ENCODE data around the gene NEMF.

DNA sequence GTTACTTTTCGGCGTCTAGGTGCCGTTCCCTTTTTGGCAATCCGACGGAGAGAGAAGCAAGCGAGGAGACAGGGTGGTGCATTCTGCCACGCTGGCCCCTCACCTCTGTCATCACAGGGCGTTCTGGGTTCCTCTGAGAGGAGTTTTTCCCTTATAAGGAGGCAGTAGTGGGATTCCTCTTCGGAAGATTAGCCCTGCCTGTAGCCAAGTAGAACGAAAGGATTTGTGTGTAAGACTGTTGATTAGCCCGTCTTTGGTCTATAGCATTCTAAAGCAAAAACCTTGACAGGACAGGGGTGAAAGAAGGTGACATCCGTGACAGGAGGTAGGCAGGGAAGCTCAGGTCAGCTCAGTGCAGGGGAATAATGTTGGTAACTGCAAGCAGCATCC lies 9.1 kb upstream of the NEMF start:
- no peak for TF ChIP-seq EZH2 (IDR thresholded peaks at IDR 0.05)
- TF ChIP-seq, protein P1, sequence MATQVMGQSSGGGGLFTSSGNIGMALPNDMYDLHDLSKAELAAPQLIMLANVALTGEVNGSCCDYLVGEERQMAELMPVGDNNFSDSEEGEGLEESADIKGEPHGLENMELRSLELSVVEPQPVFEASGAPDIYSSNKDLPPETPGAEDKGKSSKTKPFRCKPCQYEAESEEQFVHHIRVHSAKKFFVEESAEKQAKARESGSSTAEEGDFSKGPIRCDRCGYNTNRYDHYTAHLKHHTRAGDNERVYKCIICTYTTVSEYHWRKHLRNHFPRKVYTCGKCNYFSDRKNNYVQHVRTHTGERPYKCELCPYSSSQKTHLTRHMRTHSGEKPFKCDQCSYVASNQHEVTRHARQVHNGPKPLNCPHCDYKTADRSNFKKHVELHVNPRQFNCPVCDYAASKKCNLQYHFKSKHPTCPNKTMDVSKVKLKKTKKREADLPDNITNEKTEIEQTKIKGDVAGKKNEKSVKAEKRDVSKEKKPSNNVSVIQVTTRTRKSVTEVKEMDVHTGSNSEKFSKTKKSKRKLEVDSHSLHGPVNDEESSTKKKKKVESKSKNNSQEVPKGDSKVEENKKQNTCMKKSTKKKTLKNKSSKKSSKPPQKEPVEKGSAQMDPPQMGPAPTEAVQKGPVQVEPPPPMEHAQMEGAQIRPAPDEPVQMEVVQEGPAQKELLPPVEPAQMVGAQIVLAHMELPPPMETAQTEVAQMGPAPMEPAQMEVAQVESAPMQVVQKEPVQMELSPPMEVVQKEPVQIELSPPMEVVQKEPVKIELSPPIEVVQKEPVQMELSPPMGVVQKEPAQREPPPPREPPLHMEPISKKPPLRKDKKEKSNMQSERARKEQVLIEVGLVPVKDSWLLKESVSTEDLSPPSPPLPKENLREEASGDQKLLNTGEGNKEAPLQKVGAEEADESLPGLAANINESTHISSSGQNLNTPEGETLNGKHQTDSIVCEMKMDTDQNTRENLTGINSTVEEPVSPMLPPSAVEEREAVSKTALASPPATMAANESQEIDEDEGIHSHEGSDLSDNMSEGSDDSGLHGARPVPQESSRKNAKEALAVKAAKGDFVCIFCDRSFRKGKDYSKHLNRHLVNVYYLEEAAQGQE (IDR thresholded peaks at IDR 0.05; ENCODE audit: low read depth) = no peak
- TF ChIP-seq, protein P2, sequence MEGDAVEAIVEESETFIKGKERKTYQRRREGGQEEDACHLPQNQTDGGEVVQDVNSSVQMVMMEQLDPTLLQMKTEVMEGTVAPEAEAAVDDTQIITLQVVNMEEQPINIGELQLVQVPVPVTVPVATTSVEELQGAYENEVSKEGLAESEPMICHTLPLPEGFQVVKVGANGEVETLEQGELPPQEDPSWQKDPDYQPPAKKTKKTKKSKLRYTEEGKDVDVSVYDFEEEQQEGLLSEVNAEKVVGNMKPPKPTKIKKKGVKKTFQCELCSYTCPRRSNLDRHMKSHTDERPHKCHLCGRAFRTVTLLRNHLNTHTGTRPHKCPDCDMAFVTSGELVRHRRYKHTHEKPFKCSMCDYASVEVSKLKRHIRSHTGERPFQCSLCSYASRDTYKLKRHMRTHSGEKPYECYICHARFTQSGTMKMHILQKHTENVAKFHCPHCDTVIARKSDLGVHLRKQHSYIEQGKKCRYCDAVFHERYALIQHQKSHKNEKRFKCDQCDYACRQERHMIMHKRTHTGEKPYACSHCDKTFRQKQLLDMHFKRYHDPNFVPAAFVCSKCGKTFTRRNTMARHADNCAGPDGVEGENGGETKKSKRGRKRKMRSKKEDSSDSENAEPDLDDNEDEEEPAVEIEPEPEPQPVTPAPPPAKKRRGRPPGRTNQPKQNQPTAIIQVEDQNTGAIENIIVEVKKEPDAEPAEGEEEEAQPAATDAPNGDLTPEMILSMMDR (IDR thresholded peaks at IDR 0.05 in 2 of 3, conservative IDR thresholded peaks at IDR 0.05 in 1 of 3; ENCODE audit: borderline replicate concordance in 1 of 3, insufficient read depth in 1 of 3, low read depth in 2 of 3, low read length in 2 of 3) = no peak
- TF ChIP-seq POLR2AphosphoS5 (IDR thresholded peaks at IDR 0.05; ENCODE audit: low read depth, low read length) = no peak
- no peak for TF ChIP-seq POLR2A (IDR thresholded peaks at IDR 0.05; ENCODE audit: borderline replicate concordance, extremely low read depth, insufficient read depth, insufficient read length)
- no peak for TF ChIP-seq EZH2phosphoT487 (IDR thresholded peaks at IDR 0.05; ENCODE audit: borderline replicate concordance)
- TF ChIP-seq FOSL1 (IDR thresholded peaks at IDR 0.05; ENCODE audit: low read depth) = no peak
- TF ChIP-seq, protein P3, sequence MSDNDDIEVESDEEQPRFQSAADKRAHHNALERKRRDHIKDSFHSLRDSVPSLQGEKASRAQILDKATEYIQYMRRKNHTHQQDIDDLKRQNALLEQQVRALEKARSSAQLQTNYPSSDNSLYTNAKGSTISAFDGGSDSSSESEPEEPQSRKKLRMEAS (IDR thresholded peaks at IDR 0.05) = no peak
